Keratinocyte (primary cell): ENCODE data around the gene OOSP2.

Experiments
- EZH2 ChIP-seq: IDR thresholded peaks from one replicate; pipeline ENCODE4 v1.6.1; 2012; ENCODE audit warnings: inconsistent platforms, mild to moderate bottlenecking, low read length, moderate library complexity
- TF ChIP-seq, protein P1 (sequence below), 3 experiments: IDR thresholded peaks in 1 of 3; conservative IDR thresholded peaks in 1 of 3; optimal IDR thresholded peaks in 1 of 3; 2 replicates in 2 of 3; 3 replicates in 1 of 3; pipeline versions ENCODE3 to v1.5.1; 2011; ENCODE audit warnings: low read length in 3 of 3, mild to moderate bottlenecking in 3 of 3, moderate library complexity in 2 of 3, control low read depth in 1 of 3, inconsistent platforms in 1 of 3; ENCODE audit not compliant: insufficient read depth in 2 of 3; ENCODE audit errors: extremely low read depth in 1 of 3

DNA sequence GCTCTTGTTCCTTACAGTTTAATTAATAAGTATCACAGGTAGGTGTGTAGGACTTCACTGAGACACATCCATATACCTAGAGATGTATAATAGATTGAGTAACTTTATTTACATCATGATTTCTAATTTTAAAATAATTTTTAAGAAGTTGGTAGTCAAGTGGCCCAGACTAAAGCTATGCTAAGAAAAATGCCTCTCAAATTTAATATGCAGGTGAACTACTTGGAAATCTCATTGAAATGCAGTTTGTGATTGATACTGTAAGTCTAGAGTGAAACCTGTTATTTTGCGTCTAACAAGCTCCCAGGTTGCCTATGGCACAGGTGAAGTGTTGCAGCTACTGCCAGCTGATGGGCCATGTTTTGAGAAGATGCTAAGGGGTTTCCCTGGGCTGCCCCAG lies 23.3 kb upstream of the OOSP2 start, which contains the start of gene OOSP4B:
- TF ChIP-seq, protein P1, sequence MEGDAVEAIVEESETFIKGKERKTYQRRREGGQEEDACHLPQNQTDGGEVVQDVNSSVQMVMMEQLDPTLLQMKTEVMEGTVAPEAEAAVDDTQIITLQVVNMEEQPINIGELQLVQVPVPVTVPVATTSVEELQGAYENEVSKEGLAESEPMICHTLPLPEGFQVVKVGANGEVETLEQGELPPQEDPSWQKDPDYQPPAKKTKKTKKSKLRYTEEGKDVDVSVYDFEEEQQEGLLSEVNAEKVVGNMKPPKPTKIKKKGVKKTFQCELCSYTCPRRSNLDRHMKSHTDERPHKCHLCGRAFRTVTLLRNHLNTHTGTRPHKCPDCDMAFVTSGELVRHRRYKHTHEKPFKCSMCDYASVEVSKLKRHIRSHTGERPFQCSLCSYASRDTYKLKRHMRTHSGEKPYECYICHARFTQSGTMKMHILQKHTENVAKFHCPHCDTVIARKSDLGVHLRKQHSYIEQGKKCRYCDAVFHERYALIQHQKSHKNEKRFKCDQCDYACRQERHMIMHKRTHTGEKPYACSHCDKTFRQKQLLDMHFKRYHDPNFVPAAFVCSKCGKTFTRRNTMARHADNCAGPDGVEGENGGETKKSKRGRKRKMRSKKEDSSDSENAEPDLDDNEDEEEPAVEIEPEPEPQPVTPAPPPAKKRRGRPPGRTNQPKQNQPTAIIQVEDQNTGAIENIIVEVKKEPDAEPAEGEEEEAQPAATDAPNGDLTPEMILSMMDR (optimal IDR thresholded peaks at IDR 0.05 in 1 of 3, IDR thresholded peaks at IDR 0.05 in 1 of 3, conservative IDR thresholded peaks at IDR 0.05 in 1 of 3; ENCODE audit: extremely low read depth in 1 of 3, insufficient read depth in 2 of 3, low read length in 3 of 3), result no peak
- no peak for TF ChIP-seq EZH2
